HG03045 (cell line): ENCODE data around the gene PI4KA.
"Not testable (repeated sequence)": the region's sequence is repeated elsewhere in the genome, so short reads cannot be mapped to it uniquely, and the experiment has no call there.

Source experiments
- ATAC-seq: cut with Tn5 transposase; IDR thresholded peaks from one replicate; pipeline ENCODE4 v1.9.1; 2021; ENCODE audit warnings: mild to moderate bottlenecking, moderate library complexity; ENCODE audit not compliant: unreplicated experiment

The PI4KA gene

DNA sequence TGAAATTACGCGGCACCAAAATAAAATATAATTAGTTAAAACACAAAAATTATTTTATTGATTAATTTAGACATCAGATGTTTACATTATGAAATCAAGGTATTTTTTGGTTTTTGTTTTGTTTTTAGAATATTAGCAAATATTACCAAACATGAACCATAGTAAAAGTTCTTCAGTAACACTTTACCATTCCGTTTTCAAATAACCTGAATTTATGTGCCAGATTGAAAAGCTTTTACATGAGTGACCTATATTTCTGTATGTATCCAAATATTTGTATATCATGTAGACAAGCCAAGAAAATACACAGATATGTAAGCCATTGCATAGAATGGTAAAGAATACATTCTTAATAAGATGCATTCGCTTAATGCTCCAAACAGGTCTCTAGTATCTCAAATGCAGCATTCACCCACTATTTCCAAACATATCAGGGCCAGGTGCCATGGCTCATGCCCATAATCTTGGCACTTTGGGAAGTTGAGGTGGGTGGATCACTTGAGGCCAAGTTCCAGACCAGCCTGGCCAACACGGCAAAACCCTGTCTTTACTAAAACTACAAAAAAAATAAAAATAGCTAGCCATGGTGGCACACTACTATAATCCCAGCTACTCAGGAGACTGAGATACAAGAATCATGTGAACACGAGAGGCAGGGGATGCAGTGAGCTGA lies 187.1 kb downstream of the PI4KA start:
- no peak for ATAC-seq

DNA sequence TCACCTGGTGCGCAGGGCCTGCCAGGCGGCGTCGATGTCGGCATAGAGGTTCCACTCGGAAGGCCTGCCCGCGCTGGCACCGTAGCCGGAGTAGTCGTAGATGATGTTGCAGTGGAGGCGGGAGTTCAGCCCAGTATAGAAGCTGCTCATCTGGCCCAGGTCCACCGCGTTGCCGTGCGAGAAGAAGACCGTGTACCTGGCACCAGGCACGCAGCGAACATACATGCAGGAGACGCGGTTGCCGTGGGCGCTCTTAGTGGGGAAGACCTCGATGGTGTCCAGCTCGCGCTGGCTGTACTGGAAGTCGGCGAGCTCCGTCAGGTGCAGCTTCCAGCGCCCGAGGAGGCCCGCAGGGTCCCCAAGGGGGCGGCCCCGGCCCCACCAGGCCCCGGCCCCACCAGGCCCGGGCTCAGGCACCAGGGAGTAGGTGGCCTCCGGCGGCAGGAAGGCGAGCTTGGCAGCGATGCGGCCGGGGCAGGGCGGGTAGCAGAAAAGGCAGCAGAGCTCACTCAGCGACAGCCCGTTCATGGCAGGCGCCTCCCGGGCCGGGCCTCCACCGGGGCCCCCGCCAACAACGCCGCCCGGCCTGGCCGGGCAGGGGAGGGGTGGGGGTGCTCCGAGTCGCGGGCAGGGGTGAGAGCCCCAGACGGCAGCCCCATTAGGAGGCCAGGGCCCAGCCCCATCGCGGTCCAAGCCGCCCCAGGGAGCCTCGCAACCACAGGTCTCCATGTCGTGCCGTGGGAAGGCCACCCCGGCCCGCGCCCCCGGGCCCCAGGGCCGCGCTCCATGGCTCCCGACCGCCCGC lies 188.0 kb downstream of the PI4KA start:
- ATAC-seq, result not testable (repeated sequence)

DNA sequence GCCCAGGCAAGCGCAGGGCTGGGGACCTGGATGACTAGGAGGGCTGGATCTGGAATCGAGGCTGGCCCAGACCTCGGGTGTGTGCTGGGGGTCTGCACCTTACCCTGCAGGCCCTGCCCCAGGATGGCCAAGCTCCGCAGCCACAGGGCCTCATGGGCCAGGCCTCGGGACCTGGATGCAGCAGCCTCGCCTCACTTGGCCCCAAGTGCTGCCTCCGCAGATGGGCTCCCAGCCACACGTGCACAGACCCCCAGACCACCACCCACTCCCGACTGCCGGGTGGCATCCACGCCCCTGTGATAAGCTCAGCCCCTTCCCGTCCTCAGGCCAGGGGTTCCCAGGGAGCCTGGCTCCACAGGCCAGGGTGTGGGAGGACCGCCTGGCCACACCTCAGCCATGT lies 188.7 kb downstream of the PI4KA start:
- ATAC-seq, result not testable (repeated sequence)

DNA sequence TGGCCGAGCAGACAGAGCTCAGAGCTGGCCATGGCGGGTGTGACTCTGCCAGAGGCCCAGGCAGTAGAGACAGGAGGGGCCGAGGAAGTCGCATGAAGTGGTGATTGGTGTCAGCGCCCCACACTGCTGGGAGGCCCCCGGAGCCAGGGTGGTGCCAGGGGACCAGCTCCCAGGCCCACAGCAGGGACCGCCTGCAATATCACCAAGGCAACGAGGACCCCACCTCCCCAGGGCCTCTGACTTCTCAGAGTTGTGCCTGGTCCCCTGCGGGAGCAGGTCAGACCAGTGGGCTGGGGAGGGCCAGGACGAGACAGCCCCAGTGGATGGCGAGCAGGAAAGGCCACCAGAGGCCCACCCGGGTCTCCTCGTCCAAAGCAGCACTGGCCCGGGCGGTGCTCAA lies 189.1 kb downstream of the PI4KA start:
- ATAC-seq, result not testable (repeated sequence)

DNA sequence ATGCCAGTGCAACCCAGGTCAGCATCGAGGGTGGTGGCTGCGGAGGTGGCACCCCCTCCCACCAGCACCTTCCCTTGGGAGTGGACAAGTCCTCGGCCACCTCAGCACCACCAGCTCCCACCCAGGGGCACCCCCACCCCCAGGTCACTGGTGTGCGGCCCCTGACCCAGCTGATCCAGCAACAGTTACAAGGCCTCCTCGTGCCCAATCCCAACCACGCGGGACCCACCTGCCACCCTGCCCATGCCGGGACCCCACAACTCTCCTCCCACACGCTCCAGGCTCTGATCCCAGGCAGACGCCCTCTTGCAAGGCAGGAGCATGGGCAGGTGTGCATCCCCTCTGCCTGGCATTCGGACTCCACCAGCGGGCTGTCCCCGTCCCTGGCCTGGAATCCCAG lies 189.8 kb downstream of the PI4KA start:
- not testable (repeated sequence) for ATAC-seq

DNA sequence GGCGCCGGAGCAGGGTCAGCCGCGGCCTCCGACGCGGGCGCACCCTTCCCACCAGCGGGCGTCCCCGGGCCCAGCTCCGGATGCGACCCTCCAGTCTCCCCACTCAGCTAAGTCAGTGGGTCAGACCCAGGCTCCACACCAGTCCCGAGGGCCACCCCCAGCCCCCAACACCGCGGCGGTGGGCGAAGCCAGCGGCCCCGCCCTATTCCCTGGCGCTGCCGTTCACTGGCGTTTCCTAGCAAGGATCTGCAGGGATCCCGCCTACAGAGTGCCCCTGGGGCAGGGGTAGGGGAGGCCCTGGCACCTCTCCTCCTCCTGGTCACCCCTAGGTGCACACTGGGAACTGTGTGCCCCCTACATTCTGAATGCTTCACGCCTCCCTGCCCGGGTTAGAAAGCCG lies 190.4 kb downstream of the PI4KA start:
- ATAC-seq, result not testable (repeated sequence)

DNA sequence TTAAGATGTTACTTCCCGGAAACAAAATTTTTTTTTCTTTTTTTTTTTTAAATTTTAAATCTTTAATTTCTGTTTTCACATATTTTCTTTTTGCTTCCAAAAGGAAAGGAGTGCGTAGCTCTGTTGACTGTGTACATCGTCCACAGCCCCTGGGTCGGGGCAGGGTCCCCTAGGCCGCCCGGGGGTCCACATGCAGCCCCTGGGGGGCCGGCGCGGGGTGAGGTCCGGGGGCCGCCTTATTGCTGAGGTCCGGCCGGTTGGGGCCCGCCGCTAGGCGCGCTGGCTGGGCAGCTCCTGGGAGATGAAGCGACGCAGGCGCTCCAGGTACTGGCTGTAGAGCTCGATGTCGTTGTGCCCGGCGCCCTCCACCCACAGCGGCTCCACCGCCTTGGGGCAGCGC lies 191.1 kb downstream of the PI4KA start:
- not testable (repeated sequence) for ATAC-seq

DNA sequence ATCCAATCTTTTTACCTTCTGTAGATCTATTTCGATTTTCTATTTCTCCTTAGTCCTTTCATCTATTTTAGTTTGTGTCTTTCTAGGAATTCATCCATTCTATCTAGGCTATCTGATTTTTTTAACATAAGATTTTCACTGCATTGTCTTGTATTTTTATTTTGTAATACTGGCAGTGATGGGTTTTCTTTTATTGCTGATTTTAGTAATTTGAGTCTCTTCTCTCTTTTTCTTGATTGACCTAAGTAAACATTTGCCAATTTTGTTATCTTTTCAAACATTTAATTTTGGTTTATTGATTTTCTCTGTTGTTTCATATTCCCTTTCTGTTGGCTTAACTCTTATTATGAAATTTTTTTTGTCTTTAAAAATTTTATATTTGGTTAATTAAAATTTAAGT lies 192.1 kb downstream of the PI4KA start:
- ATAC-seq, result no peak

DNA sequence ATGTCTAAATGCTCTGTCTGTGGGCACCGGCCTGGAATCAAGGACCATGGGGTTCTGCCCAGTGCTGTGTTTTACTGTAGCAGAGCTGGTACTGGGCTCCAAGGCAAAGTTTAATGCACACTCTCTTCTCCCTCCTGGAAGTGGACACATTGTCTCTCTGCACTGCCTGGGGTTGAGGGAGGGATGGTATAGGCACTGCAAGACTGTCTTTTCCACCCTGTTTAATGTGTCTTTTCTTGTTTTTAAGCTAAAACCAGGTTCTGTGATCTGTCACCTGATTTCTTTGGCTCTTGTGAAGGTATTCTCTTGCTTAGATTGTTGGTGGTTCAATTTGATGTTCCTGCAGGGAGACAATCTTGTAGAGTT lies 194.0 kb downstream of the PI4KA start:
- ATAC-seq, result no peak

DNA sequence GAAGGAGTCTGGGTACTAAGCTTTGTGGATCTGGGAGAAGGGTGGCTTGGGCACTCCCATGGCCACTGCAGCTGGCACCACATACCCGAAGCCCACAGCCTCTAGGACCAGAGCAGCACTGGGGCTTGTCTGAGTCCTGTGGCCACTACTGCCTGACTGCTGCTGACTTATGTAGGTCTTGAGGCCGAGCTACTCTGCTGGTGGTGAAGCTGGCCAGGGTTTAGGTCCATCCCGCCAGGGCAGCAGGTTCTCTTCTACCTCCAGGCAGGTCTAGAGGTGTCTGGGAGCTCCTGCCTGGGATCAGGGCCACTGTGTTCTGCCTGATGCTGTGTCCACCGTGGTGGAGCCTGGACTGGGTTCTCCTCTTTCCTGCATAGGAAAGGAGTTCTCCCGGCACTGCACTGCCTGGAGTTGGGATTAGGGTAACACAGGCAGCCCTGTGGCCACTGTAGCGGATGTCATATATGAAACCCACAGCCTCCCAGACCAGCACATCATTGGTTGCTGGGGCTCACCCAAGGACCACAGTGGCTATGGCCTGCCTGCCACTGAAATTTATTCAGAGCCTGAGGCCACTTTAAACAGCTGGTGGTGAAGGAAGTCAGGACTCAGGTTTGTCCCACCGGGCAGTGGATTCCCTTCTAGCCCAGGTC lies 194.5 kb downstream of the PI4KA start:
- no peak for ATAC-seq

DNA sequence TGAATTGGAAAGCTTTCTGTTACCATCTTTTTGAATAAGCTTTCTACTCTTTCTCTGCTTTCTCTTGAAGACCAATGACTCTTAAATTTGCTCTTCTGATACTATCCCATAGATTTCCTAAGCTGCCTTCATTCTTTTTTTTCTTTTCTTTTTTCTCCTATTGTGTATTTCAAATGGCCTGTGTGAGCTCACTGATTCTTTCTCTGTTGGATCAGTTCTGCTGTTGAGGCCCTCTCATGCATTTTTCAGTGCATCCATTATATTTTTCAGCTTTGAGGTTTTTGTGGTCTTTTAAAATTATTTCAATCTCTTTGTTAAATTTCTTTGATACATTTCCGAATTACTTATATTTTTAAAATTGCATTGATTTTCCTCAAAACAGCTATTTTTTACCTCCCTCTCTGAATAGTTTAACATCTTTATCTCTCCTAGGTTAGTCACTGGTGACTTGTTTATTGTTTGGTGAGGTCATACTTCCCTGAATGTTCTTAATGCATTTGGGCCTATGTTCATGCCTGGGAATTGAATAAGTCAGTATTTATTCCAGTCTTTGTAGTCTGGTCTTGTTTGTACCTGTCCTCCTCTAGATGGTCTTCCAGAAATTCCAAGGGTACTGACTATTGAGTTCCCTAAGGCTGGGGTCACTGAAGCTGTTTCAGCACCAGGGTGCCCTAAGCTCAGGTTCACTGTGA lies 195.3 kb downstream of the PI4KA start:
- ATAC-seq, result no peak

DNA sequence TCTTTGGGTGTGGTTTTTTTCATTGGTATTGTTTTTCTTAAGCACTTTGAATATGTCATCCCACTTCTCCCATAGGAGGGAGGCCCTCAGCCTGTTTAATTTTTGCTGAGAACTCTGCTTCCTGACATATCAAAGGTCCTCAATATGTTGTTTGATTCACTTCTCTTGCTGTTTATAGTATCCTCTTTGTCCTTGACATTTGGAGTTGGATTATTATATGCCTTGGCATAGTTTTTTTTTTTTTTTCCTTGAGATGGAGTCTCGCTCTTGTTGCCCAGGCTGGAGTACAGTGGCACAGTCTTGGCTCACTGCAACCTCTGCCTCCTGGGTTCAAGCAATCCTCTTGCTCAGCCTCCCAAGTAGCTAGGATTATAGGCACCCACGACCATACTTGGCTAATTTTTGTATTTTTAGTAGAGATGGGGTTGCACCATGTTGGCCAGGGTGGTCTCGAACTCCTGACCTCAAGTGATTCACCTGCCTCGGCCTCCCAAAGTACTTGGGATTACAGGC lies 196.0 kb downstream of the PI4KA start:
- ATAC-seq, result not testable (repeated sequence)

DNA sequence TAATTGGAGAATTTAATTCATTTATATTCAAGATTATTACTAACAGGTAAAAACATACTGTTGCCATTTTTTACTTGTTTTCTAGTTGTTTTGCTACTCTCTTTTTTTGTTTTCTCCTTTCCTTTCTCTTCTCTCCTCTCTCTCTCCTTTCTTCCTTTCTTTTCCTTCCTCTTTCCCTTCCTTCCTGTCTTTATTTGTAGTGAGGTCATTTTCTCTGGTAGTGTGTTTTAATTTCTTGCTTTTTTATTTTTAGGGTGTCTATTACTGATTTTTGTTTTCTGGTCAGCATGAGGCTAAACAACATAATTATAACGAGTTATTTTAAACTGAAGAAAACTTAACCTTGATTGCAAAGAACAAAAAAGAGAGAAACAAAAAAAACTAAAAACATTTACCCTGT lies 197.1 kb downstream of the PI4KA start:
- ATAC-seq, result no peak

DNA sequence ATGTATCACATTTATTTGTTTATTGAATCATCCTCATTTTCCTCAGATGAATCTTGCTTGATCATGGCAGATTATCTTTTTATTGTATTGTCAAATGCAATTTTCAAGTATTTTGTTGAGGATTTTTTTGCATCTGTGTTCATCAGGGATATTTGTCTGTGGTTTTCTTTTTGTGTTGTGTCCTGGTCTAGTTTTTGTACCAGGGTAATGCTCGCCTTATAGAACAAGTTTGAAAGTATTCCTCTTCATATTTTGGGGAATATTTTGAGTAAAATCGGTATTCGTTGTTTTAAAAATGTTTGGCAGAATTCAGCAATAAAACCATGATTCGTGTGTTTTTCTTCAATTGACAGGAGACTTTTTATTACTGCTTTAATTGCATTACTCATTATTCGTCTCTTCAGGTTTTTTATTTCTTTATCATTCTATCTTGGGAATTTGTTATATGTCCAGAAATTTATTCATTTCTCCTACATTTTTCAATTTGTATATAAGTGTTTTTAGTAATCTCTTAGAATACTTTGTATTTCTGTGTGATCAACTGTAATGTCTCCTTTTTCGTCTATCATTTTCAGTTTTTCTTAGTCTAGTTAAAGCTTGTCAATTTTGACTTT lies 198.1 kb downstream of the PI4KA start:
- ATAC-seq, result no peak

DNA sequence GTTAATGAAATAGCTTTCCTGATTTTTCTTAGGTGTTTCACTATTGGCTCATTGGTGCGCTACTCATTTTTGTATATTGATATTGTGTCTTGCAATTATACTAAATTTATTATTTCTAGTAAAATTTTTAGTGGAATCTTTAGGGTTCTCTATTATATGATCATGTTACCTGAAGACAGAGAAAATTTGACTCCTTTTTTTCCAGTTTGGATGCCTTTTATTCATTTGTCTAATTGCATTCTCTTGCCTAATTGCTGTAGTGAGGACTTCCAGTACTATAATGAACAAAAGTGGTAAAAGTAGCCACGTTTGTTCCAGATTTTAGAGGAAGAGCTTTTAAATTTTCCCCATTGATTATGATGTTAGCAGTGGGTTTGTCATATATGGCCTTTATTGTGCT lies 198.7 kb downstream of the PI4KA start:
- no peak for ATAC-seq

DNA sequence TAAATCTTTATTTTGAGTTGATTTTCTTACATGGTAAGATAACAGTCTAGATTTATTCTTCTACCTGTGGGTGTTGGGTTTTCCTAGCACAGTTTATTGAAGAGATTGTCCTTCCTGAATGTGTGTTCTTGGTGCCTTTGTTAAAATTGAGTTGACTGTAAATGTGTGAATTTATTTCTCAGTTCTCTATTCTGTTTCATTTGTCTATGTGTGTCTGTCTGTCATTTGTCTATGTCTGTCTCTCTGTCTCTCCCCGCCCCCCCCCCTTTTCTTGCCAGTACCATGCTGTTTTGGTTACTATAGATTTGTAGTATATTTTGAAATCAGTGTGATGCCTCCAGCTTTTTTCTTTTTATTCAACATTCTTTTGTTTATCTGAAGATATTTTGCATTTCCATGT lies 199.4 kb downstream of the PI4KA start:
- no peak for ATAC-seq

DNA sequence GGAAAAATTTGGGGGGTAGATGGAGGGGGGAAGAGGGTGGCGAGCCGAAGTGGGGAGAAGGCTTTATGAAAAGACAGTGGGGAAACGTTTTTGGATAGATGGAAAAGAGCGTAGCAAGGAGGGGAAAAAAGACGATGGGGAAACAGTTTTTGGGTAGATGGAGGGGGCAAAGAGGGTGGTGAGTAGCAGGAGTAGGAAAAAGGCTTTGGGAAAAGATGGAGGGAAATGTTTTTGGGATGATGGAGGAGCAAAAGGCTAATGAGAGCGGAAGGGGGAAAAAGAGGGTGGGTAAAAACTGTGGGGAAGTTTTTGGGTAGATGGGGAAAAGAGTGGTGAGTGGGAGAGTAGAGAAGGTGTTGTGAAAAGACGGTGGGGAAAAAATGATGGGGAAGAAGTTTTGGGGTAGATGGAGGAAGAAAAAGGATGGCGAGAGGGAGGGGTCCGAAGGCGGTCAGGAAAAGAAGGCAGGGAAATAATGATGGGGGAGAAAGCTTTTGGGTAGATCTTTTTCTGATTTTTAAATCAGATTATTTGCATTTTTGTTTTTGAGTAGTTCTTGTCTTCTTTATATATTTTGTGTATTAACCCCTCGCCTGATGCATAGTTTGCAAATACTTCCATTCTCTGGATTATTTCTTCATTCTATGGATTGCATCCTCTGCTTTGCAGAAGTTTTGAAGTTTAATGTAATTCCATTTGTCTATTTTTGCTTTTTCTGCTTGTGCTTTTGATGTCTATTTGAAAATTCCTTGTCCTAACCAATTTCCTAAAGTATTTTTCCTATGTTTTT lies 200.0 kb downstream of the PI4KA start:
- ATAC-seq, result no peak

DNA sequence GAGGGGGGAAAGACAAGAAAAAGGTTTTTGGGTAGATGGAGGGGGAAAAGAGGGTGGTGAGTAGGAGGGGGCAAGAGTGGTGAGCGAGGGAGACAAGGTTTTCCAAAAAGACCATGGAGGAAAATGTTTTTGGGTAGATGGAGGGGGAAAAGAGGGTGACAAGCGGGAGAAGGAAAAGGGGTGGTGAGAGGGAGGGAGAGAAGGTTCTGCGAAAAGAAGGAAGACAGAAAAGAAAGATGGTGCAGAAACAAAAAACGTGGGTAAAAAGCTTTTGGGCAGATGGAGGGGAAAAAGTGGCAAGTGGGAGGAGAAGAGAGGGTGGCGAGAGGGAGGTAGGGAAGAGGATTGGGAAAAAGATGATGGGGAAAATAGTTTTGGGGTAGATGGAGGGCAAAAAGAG lies 200.6 kb downstream of the PI4KA start:
- ATAC-seq, result no peak
